Measurements from ENCODE around the gene CSMD2.

CSMD2 gene

DNA sequence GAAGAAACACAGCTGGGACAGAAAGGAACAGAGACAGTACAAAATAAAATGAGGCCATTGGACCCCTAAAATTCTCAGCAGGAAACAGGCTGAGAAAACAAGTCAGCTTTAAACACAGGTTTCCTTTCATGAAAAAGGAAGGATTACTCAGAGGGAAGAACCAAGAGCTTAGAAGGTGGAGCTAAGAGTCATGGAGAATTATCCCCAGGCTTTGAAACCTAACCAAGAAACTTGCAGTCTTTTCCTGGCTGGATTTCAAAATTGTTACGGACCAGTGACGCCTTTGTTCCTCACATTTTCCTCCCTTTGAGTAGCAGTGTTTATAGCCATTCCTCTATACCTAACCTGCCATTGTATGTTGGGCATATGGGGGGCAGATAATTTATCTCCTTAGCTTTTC lies 292.3 kb downstream of the CSMD2 start:
- Histone ChIP-seq H3K9me3 (ENCODE audit: insufficient read depth, low read depth, low read length) (no peaks in the 10 kb centered on the region), H3K36me3 (ENCODE audit: insufficient read depth, low read length) (no peaks in the 10 kb centered on the region), H3K4me1 (ENCODE audit: insufficient read depth, low read length) (peaks cover 6% of the 10 kb centered on the region), H3K27ac (ENCODE audit: low read depth, low read length) (no peak overlapping the region), H3K27me3 (ENCODE audit: insufficient read depth, low read length) (no peaks in the 10 kb centered on the region), H3K4me3 (ENCODE audit: low read length) (no peak overlapping the region), H3K9ac (ENCODE audit: low read depth, low read length) (no peak overlapping the region)
- WGBS, result 78% methylated on average over 2 of the region's 2 CpGs

- Histone ChIP-seq H3K9ac (ENCODE audit: low read depth, low read length) (no peak overlapping the region), H3K4me3 (ENCODE audit: low read length) (no peak overlapping the region), H3K36me3 (ENCODE audit: insufficient read depth, low read length) (no peaks in the 10 kb centered on the region), H3K27me3 (ENCODE audit: insufficient read depth, low read length) (no peaks in the 10 kb centered on the region), H3K27ac (ENCODE audit: low read depth, low read length) (no peak overlapping the region), H3K9me3 (ENCODE audit: insufficient read depth, low read depth, low read length) (no peaks in the 10 kb centered on the region), H3K4me1 (ENCODE audit: insufficient read depth, low read length) (peaks cover 7% of the 10 kb centered on the region)
These were observed 292.8 kb downstream of the CSMD2 start for GRCh38 chr1:33872275-33872674.

GRCh38 chr1:33867684-33868083 lies 297.3 kb downstream of the CSMD2 start:
- Histone ChIP-seq H3K9me3 (ENCODE audit: insufficient read depth, low read depth, low read length) (no peaks in the 10 kb centered on the region), H3K27me3 (ENCODE audit: insufficient read depth, low read length) (no peaks in the 10 kb centered on the region), H3K4me3 (ENCODE audit: low read length) (no peak overlapping the region), H3K36me3 (ENCODE audit: insufficient read depth, low read length) (no peaks in the 10 kb centered on the region), H3K4me1 (ENCODE audit: insufficient read depth, low read length) (peaks cover 7% of the 10 kb centered on the region), H3K9ac (ENCODE audit: low read depth, low read length) (no peak overlapping the region), H3K27ac (ENCODE audit: low read depth, low read length) (no peak overlapping the region)
- WGBS, result 100% methylated on average over 1 of the region's 1 CpG

DNA sequence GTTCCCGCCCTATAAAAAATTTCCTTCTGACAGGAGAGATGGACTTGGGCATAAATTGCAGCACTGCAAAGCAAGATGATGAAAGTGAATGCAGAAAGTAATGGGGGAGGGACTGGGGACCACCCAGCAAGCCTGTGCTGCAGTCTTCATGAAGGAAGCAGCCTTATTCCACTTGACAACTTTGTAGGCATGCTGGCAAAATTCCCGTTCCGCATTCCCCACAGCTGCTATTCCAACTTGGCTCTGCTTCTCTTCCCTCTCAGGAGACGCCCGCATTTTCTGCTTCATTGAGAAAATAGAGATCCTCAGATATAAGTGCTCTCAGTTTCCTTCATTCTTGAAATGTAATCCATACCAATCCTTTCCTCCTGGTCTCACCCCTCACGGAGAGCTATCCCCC lies 298.7 kb downstream of the CSMD2 start:
- Histone ChIP-seq H3K27ac (ENCODE audit: low read depth, low read length) (no peak overlapping the region), H3K36me3 (ENCODE audit: insufficient read depth, low read length) (no peaks in the 10 kb centered on the region), H3K9ac (ENCODE audit: low read depth, low read length) (no peak overlapping the region), H3K4me1 (ENCODE audit: insufficient read depth, low read length) (peaks cover 7% of the 10 kb centered on the region), H3K27me3 (ENCODE audit: insufficient read depth, low read length) (no peaks in the 10 kb centered on the region), H3K9me3 (ENCODE audit: insufficient read depth, low read depth, low read length) (no peaks in the 10 kb centered on the region), H3K4me3 (ENCODE audit: low read length) (no peak overlapping the region)
- WGBS, result 87% methylated on average over 6 of the region's 6 CpGs

DNA sequence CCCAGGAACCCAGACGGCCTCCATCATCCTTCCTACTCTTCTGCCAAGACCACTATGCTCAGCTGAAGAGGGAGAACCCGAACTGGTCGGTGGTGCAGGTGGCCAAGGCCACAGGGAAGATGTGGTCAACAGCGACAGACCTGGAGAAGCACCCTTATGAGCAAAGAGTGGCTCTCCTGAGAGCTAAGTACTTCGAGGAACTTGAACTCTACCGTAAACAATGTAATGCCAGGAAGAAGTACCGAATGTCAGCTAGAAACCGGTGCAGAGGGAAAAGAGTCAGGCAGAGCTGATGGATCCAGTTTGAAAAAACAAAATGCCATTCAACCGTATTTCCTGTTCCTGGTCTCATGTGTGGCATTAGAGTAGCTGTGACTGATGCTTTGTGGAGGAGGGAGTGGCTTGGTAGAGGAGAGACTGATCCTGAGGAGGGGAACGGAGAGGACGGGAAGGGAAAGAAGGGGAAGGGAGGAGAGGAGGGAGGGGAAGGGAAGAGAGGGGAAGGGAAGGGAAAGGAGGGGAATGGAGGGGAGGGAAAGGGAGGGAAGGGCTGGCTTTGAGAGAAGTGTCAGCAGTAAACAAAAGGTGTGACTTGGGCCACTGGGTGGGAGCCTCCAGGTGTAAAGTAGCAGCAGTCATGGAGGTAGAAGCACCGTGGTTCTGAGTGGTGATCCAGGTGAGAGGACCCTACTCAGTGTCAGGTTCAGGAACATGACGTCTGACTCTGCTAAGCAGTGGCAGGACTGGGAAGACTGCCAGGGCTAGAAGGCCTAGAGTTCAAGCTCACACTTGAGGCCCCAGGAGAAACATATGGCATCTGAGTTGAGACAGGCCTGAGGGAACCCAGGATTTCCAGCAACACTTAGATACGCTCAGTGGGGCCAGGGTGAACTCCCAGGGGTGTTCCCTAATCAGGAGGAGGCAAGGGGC lies 300.3 kb downstream of the CSMD2 start:
- Histone ChIP-seq H3K9ac (ENCODE audit: low read depth, low read length) (no peak overlapping the region), H3K9me3 (ENCODE audit: insufficient read depth, low read depth, low read length) (no peaks in the 10 kb centered on the region), H3K4me1 (ENCODE audit: insufficient read depth, low read length) (peaks cover 7% of the 10 kb centered on the region), H3K4me3 (ENCODE audit: low read length) (no peak overlapping the region), H3K27me3 (ENCODE audit: insufficient read depth, low read length) (no peaks in the 10 kb centered on the region), H3K36me3 (ENCODE audit: insufficient read depth, low read length) (no peaks in the 10 kb centered on the region), H3K27ac (ENCODE audit: low read depth, low read length) (no peak overlapping the region)
- WGBS, result 91% methylated on average over 14 of the region's 14 CpGs

GRCh38 chr1:33863779-33864178 lies 301.3 kb downstream of the CSMD2 start, which contains the start of gene HMGB4:
Gene HMGB4, plus strand, starts transcription at chr1:33864079. Its CDS starts 113 bp downstream, at chr1:33864192.
- Histone ChIP-seq H3K27me3 (ENCODE audit: insufficient read depth, low read length) (no peaks in the 10 kb centered on the region), H3K4me1 (ENCODE audit: insufficient read depth, low read length) (peaks cover 7% of the 10 kb centered on the region), H3K27ac (ENCODE audit: low read depth, low read length) (no peak within 1 kb of the TSS), H3K9ac (ENCODE audit: low read depth, low read length) (no peak within 1 kb of the TSS), H3K4me3 (ENCODE audit: low read length) (no peak within 1 kb of the TSS), H3K9me3 (ENCODE audit: insufficient read depth, low read depth, low read length) (no peaks in the 10 kb centered on the region), H3K36me3 (ENCODE audit: insufficient read depth, low read length) (no peaks in the 10 kb centered on the region)
- 90% methylated on average over 3 of the region's 3 CpGs for WGBS

- Histone ChIP-seq H3K4me3 (ENCODE audit: low read length) (no peak overlapping the region), H3K9ac (ENCODE audit: low read depth, low read length) (no peak overlapping the region), H3K4me1 (ENCODE audit: insufficient read depth, low read length) (no peaks in the 10 kb centered on the region), H3K9me3 (ENCODE audit: insufficient read depth, low read depth, low read length) (no peaks in the 10 kb centered on the region), H3K27me3 (ENCODE audit: insufficient read depth, low read length) (no peaks in the 10 kb centered on the region), H3K27ac (ENCODE audit: low read depth, low read length) (no peak overlapping the region), H3K36me3 (ENCODE audit: insufficient read depth, low read length) (no peaks in the 10 kb centered on the region)
- WGBS, result 91% methylated on average over 2 of the region's 2 CpGs
These were observed 304.4 kb downstream of the CSMD2 start for GRCh38 chr1:33860671-33861070.

DNA sequence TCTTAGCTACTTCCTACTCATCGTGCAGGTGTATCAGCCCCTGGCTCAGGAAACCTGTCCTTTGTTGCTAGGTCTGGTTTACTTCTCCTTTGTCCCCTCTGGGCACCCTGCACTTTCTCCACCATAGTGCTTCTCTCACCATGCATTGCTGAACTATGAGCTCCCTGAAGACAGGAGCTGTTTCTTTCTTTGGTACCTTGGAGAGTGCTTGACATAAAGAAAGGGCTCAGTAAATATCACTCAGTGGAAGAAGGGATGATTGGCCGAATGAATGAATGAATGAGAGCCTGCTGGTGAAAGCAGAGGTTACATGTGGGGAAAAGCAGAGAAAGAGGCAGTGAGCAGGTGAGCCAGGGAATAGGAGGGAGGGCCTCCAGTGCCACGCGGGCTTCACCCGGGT lies 310.9 kb downstream of the CSMD2 start:
- no peaks in the 10 kb centered on the region for H3K36me3 ChIP-seq (ENCODE audit: insufficient read depth, low read length)
- no peak overlapping the region for H3K27ac ChIP-seq (ENCODE audit: low read depth, low read length)
- H3K4me1 ChIP-seq (ENCODE audit: insufficient read depth, low read length), result peaks cover 11% of the 10 kb centered on the region; the same call in 1 of the 2 replicates
- H3K9me3 ChIP-seq (ENCODE audit: insufficient read depth, low read depth, low read length), result no peaks in the 10 kb centered on the region
- no peak overlapping the region for H3K9ac ChIP-seq (ENCODE audit: low read depth, low read length)
- WGBS, result 92% methylated on average over 5 of the region's 5 CpGs
- no peak overlapping the region for H3K4me3 ChIP-seq (ENCODE audit: low read length)
- no peaks in the 10 kb centered on the region for H3K27me3 ChIP-seq (ENCODE audit: insufficient read depth, low read length)

- Histone ChIP-seq H3K27ac (ENCODE audit: low read depth, low read length) (no peak overlapping the region), H3K9me3 (ENCODE audit: insufficient read depth, low read depth, low read length) (no peaks in the 10 kb centered on the region), H3K4me3 (ENCODE audit: low read length) (no peak overlapping the region), H3K36me3 (ENCODE audit: insufficient read depth, low read length) (no peaks in the 10 kb centered on the region), H3K9ac (ENCODE audit: low read depth, low read length) (no peak overlapping the region), H3K4me1 (ENCODE audit: insufficient read depth, low read length) (peaks cover 17% of the 10 kb centered on the region; the same call in 1 of the 2 replicates), H3K27me3 (ENCODE audit: insufficient read depth, low read length) (no peaks in the 10 kb centered on the region)
- 94% methylated on average over 1 of the region's 1 CpG for WGBS
These were observed 311.6 kb downstream of the CSMD2 start for GRCh38 chr1:33853431-33853830.

- H3K4me1 ChIP-seq (ENCODE audit: insufficient read depth, low read length), result peaks cover 24% of the 10 kb centered on the region; the same call in 1 of the 2 replicates
- H3K36me3 ChIP-seq (ENCODE audit: insufficient read depth, low read length), result no peaks in the 10 kb centered on the region
- H3K4me3 ChIP-seq (ENCODE audit: low read length), result no peak overlapping the region
- H3K27ac ChIP-seq (ENCODE audit: low read depth, low read length), result no peak overlapping the region
- no peaks in the 10 kb centered on the region for H3K27me3 ChIP-seq (ENCODE audit: insufficient read depth, low read length)
- H3K9ac ChIP-seq (ENCODE audit: low read depth, low read length), result no peak overlapping the region
- no peaks in the 10 kb centered on the region for H3K9me3 ChIP-seq (ENCODE audit: insufficient read depth, low read depth, low read length)
These were observed 312.3 kb downstream of the CSMD2 start for GRCh38 chr1:33852711-33853110.

GRCh38 chr1:33850481-33850880 lies 314.5 kb downstream of the CSMD2 start:
- Histone ChIP-seq H3K4me1 (ENCODE audit: insufficient read depth, low read length) (peaks cover 24% of the 10 kb centered on the region; the same call in 1 of the 2 replicates), H3K27me3 (ENCODE audit: insufficient read depth, low read length) (no peaks in the 10 kb centered on the region), H3K27ac (ENCODE audit: low read depth, low read length) (no peak overlapping the region), H3K9me3 (ENCODE audit: insufficient read depth, low read depth, low read length) (no peaks in the 10 kb centered on the region), H3K9ac (ENCODE audit: low read depth, low read length) (no peak overlapping the region), H3K4me3 (ENCODE audit: low read length) (no peak overlapping the region), H3K36me3 (ENCODE audit: insufficient read depth, low read length) (no peaks in the 10 kb centered on the region)
- WGBS, result 88% methylated on average over 1 of the region's 1 CpG

All from HUES64 (cell line).